HTERT RPE-1 (cell line): ENCODE measurements around the gene SLC36A1.

Experiments
- in situ Hi-C: fragments of 300-500 bp; cut with MboI; formaldehyde crosslinking; loops from 4 replicates; pipeline ENCODE4 v1.14.3; 2020; ENCODE audit warnings: low sequenced_read_pairs

The SLC36A1 gene

DNA sequence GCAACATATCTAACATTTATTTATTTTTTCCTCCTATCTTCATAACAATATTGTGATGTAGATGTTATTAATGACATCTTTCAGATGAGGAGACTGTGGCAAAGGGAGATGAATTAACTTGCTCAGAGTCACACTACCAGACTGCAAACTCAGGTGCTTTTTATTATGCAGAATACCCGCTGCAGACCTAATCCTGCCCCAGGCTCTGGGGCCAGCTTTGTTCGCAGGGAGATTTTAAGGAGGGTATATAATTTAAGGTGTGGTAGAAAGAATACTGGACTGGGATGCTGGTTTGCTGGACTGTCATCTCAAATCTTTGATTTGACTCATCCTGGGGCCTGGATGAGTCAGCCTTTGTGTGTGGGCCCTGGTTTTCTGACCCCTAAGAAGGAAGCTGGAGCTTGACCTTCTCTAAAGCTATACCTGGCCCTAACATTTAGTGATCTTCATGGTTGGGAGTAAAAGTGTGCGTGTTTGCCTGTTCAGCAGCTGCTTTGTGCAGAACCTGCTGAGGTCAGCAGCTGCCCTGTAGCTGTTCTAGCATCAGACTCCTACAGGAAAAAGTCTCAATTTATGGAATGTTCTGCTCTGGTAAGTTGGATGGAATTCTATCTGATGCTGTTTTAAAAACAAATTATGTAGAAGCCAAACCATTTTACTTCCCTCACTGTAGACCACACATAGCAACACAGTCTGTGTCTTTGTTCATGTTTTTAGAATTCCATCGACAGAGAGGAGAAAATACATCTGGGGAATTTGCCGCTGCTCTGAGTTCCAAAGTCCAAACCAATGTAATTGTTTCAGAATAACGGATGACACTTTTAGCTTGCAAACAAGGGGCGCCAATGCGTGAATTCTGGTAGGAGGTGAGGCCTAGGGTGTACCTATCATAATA, 4.5 kb downstream of the SLC36A1 start:
- in situ Hi-C loops, result no loop called here

GRCh38 chr5:151454166-151454565, 6.8 kb downstream of the SLC36A1 start:
- in situ Hi-C loops, result no loop called here

DNA sequence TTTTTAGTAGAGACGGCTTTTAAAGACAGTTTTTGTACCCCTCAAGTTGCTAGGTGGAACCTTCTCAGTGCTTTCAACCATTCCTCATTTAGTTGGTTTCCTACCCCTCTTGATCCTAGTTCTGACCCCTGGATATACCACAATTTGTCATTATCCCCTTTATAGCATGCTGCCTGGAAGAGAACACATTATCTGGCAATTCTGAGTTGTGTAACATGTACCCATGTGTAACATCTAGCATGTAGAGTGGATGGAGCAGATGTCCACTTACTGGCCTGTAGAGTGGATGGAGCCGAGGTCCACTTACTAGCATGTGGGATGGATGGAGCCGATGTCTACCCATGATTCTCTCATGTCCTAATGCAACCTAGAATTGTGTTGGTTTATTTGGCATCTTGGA, 7.5 kb downstream of the SLC36A1 start:
- in situ Hi-C loops, result no loop called here

GRCh38 chr5:151456321-151456940, 9.0 kb downstream of the SLC36A1 start:
- in situ Hi-C loops, result no loop called here

GRCh38 chr5:151458314-151458713, 10.9 kb downstream of the SLC36A1 start:
- in situ Hi-C loops, result no loop called here

- in situ Hi-C loops, result no loop called here
Measured at GRCh38 chr5:151459680-151460324, 12.4 kb downstream of the SLC36A1 start.

DNA sequence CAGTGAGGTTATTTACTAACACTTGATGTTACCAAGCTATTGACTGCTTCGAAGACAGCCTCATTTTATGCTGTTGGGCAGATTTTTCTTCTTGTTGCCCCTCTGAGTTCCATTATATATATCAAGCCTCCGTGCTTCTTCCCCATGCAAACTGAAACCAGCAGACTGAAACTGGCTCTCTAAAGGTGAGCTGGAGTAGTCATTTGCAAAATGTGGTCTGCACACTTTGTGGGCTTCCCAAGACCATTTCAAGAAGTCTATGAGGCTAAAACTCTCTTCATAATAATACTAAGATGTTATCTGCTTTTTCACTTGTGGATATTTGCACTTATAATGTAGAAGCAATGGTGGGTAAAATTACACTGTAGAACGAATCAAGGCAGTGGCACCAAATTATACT, 13.9 kb downstream of the SLC36A1 start:
- in situ Hi-C loops, result no loop called here

DNA sequence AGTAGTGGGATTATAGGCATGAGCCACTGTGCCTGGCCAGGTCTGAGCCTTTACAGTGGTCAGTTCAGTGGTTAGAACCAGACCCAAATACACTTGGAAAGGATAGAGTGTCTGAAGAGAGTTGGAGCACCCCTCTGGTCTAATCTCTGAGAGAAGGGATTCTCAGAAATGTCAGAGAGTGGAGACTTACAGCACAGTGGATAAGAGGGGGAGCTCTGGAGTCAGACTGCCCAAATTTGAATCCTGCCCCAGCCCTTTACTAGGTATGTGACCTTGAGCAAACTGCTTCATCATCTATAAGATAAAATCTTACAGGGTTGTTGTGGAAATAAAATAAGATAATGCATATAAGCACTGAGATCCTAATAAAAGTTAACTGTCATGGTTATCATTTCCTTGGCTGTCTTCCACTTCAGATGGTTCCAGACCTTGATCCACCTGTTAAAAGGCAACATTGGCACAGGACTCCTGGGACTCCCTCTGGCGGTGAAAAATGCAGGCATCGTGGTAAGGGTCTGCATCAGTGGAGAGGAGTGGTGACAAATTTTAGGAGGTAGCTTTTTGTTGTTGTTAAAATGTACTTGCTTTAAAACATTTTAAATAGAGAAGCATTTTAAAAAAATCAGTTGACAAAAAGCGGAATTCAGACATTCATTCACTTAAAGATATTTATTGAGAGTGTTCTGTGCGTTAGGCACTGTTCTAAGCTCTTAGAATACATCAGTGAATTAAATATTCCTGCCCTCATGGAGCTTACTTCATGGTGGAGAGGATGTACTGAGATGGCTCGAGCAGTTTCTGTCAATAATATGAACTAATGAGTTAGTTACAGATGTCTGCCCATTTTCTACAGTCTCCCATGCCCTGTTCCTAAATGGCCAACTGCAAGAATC, 16.0 kb downstream of the SLC36A1 start:
- in situ Hi-C loops, result no loop called here

DNA sequence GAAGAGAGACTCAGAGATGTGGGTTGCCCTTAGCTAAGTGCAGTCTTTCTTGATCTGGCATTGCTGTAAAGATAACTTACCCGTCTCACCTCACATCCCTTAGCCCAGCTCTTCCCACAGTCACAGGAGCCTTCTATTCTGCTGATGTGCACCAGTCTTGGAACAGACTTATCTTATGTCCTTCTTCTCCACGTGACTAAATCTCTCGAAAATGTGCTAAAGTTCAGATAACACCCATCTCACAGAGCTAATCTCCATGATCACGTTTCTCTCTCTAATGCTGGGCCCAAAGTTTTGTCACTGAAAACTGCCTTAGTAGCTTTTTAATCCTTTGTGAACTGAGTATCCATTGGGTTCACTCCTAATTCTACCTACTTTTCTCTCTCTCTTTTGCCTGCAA, 16.7 kb downstream of the SLC36A1 start:
- in situ Hi-C loops, result no loop called here

DNA sequence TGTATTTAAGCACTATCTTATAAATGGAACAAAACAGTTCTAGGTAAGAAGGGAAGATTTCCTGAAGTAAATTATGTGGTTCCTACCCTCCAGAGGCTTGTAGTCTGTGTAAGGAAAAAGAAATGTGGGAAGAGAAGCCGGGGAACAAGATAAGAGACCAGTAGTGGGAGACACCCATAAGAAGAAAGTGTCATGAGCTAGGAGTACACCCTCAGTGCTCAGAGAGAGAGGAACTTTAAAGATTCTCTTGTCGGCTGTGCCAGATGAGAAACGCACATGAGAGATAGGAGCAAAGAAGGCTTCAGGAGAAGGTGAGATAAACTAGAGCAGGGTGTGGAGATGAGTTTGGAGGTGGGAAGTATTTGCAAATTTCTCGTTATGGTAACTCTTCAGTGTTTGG, 18.1 kb downstream of the SLC36A1 start:
- in situ Hi-C loops, result no loop called here

DNA sequence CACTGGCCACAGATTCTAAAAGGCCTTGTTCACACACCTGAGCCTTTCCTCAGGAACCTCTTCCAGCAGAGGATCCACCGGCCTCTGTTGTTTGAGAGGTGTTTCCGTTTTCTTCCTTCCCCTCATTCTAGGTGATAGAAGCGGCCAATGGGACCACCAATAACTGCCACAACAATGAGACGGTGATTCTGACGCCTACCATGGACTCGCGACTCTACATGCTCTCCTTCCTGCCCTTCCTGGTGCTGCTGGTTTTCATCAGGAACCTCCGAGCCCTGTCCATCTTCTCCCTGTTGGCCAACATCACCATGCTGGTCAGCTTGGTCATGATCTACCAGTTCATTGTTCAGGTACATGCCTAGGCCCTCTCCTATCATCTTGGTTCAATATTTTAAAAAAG, 20.2 kb downstream of the SLC36A1 start:
- in situ Hi-C loops, result no loop called here

DNA sequence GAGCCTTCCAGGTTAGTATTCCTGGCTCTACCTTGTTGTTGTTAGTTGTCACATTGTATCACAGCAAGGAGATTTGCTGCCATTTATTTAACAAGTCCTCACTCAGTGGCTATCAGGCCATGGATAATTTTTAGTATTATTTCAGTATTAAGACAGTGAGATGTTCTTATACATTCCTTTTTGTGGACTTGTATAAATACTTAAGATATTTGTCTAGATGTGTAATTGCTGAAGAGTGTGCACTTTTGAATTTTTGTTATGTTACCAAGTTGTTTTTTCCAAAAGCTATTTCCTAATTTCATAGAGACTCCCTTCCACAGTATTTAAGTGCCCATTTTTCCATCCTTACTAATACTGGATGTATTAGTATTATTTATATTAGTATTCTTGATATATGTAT, 22.0 kb downstream of the SLC36A1 start:
- in situ Hi-C loops, result no loop called here

- in situ Hi-C loops, result no loop called here
Measured at GRCh38 chr5:151469992-151470391, 22.6 kb downstream of the SLC36A1 start.

DNA sequence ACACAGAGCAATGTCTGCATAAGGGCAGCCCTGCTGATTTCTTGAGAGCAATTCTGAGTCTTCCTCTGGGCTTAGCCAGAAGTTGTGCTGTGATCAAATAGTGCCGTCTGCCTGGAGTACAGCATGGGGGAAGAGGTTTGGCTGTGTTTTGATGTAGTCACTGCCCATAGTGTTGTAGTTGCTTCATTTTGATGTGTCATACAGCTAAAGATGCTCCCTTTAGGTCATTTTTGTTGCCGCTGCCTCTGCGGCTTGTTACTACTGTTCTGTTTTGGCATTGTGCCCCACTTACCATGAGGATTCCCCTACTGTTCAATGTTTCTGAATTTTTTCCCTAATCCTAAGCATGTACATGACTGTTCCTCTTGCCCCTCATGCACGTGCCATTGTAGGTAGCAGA, 23.0 kb downstream of the SLC36A1 start:
- in situ Hi-C loops, result no loop called here

- in situ Hi-C loops, result no loop called here
Measured at GRCh38 chr5:151471276-151471675, 23.9 kb downstream of the SLC36A1 start.

DNA sequence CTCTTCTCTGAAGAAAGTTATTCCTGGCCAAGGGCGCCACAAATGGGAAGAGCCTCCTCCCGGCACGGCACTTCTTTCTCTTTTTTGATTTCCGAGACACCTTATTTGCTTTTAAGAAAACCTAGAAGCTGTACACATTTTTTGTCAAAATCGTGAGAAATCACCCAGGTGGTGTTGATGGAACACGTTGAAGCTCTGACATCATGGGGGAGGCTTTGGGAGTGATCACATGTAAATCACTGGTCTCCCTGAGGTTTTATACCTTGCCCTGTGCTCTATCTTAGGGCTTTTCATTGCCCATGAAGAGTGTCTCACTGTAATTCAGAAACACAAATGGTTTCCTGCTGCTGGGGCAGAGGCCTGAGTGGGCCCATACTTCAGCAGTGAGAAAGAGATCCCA, 27.4 kb downstream of the SLC36A1 start:
- in situ Hi-C loops, result no loop called here

DNA sequence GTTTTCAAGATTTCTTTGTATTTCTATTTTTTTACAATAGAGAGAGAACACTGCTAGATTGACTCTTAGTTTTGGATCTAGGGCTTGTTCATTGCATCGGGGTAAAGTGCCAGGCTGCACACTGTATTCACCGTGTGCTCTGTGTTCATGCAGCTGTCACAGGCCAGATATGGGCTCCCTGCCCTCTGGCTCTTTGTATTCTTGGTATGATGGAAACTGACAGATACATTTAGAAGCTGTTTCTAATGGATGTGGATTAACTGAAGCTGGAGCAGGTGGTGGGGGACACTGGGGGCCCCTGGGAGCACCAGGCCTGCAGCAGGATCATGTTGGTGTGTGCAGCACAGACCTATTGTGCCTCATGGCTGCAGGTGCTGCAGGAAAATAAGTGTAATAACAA, 28.0 kb downstream of the SLC36A1 start:
- in situ Hi-C loops, result no loop called here

GRCh38 chr5:151476016-151476415, 28.6 kb downstream of the SLC36A1 start:
- in situ Hi-C loops, result no loop called here

DNA sequence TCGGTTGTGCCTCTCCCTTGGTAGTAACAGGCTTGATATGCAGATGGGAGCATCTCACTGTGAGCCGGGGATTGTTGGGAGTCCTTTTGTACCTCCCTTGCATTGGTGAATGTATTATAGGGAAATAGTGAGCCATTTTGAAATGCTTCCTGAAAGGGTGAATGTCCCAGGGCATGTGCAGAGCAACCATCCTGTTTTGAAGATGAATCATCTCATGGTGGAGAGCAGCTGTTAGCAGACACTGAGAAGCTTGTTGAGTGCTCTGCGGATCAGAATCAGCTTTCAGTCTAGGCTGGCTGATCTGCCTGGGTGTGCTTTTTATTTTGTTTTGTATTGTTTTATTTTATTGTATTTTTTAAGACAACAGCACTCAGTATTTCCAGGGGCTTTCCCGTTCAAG, 29.7 kb downstream of the SLC36A1 start:
- in situ Hi-C loops, result no loop called here

DNA sequence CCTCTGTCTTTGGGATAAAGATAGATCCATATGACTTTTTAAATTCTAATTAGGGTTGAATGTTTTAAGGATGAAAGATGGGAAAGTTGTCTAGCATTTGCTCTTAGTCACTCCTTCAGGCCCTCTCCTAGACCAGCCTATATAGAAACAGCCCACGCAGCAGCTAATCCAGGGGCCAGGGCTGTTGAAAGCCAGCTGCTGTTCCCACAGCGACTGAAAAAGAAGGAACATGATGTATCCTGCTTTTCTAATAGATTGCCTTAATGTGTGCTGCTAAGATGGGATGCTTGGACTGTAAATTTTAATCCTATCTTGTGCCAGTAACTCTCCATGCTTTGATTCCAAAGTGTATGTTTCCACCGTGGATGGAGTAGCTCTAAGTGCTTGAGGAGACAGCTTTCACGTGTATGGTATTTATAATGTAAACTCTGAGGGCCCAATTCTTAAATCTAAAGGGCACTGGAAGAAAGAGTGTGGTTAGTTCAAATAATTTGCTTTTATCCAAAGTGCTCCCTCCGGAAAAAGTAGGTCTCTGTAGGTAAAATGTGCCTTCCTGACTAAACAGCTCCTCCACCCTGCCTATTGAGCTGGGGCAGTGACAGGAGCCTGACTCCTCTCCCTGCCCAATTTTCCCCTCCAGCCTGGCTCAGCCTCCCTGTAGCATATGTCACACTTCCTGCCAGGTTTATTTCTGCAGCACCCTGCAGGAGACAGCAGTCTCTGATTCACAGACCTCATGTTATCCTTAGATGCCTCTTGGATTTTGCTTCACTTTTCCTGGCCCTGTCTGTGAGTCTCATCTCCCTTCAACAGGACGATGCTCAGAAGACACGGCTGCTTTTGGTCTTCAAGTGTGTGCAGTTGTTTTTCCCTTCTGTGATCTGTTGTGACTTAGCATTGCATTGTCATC, 33.2 kb downstream of the SLC36A1 start:
- in situ Hi-C loops, result no loop called here
